ENCODE data around the gene CCDC38.

The CCDC38 gene

DNA sequence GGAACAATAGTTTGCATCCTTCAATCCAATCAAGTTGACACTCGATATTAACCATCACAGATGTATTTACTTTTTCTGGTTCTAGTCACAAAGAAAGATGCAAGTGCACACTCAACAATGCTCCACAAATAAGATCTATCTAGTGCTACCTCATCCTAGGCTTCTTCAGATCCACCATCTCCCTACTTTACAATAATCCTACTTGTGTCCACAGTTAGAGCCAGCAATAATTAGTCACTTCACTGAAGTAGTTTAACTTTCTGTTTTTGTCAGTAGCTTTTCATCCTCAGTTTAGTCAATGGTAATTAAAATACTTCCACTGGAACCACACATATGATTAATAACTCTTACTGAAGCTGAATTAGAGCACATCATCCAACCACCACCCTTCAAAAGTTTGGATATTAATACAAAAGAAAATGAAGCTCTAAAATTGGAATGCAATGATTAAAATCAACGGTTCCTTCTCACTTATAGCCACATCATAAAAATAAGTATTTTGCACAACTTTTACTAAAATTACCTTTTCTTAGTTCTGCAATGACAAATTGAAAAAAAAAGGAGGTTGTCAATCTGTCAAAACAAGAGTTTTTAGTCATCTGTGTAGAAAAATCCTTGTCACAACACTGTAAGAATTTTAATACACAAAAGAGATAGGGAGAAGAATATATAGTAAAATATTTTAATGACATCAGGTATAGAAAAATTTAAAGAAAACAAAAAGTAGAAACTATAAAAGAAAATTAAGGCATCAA, 111.9 kb downstream of the CCDC38 start:
- no peak for DNase-seq

DNA sequence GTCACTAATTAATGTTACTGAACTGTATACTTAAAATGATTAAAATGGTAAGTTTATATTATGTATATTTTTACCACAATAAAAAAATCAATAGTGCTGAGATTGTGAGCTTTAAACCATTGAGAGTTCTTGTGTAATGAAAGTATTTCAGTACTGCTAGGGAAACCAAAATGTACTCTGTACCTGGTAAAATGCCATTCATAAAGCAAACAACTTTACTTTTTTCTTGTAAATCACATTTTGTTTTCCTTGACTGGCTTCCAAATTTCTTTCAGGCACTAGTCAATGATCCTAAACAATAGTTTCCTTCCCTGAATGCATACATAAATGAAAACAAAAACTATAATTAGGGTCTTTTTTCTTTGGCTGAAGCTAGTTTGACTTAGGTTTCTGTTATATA, 113.0 kb downstream of the CCDC38 start:
- no peak for DNase-seq

DNA sequence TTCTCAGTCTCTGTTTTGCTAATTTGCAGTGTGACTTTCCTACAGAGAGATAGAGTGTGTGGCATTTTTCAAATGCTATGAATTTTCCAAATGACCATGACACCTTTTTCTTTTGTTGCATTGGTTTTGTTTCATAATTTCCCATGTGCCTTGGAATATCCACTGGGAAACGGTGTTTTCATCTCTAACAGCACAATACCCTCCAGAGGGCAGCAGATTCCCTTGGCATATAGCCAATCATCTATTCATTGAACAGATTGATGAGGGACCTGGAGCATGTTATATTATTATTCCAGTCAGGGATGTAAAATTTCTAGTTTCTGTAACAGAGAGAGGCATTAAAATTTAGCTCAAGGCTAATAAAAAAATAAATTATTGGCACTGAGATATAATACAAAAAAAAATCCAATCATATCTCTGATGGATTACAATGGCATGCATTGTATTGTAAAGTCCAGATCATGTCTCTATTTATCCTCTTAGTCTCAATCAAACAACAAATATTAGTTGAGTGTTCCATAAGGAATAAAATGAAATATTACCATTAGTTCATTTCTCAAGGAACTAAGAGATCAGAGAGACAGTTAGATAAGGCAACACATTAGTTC, 122.2 kb downstream of the CCDC38 start:
- DNase-seq, result no peak

Measured in activated CD8-positive, alpha-beta memory T cell treated with anti-CD3 and anti-CD28 coated beads, Interleukin-2, amount 50 U/mL, for 4 hours (primary cell).